Measurements from ENCODE around the gene SRSF11.
A peak's percentile ranks its signal among the peaks of the same experiment; 100 is the strongest.
"Not testable (repeated sequence)": the region's sequence is repeated elsewhere in the genome, so short reads cannot be mapped to it uniquely, and the experiment has no call there.

Gene SRSF11

GRCh38 chr1:70221238-70222121 lies at the start of gene SRSF11:
Gene SRSF11, plus strand, starts transcription at chr1:70221380. Its CDS starts 257 bp downstream, at chr1:70221637.
- Mint-ChIP-seq H3K9me3 (no peaks in the 10 kb centered on the region), H3K36me3 (ENCODE audit: low read depth) (peaks cover 15% of the 10 kb centered on the region), H3K4me3 (peak within 1 kb of the TSS; percentile 96), H3K27ac (peak within 1 kb of the TSS; percentile 100), H3K4me1 (peaks cover 43% of the 10 kb centered on the region), H3K27me3 (ENCODE audit: low read depth, poor library complexity) (no peaks in the 10 kb centered on the region)
- TF ChIP-seq CTCF (IDR thresholded peaks at IDR 0.05), result no peak
- peak; percentile 99 for DNase-seq

GRCh38 chr1:70171512-70171911 lies 49.7 kb upstream of the SRSF11 start:
- H3K4me3 Mint-ChIP-seq, result no peak overlapping the region
- H3K4me1 Mint-ChIP-seq, result no peaks in the 10 kb centered on the region
- H3K27ac Mint-ChIP-seq, result no peak overlapping the region
- TF ChIP-seq CTCF (IDR thresholded peaks at IDR 0.05), result no peak
- no peaks in the 10 kb centered on the region for H3K9me3 Mint-ChIP-seq
- no peaks in the 10 kb centered on the region for H3K27me3 Mint-ChIP-seq (ENCODE audit: low read depth, poor library complexity)
- DNase-seq, result no peak
- H3K36me3 Mint-ChIP-seq (ENCODE audit: low read depth), result peaks cover 30% of the 10 kb centered on the region

- not testable (repeated sequence) for H3K27ac Mint-ChIP-seq; H3K9me3 Mint-ChIP-seq; H3K36me3 Mint-ChIP-seq (ENCODE audit: low read depth); H3K4me1 Mint-ChIP-seq; H3K27me3 Mint-ChIP-seq (ENCODE audit: low read depth, poor library complexity); H3K4me3 Mint-ChIP-seq; DNase-seq
Observed at GRCh38 chr1:70185181-70185580, 36.0 kb upstream of the SRSF11 start.

GRCh38 chr1:70188522-70188921 lies 32.7 kb upstream of the SRSF11 start:
- Mint-ChIP-seq H3K9me3 (no peaks in the 10 kb centered on the region), H3K4me3 (no peak overlapping the region), H3K27me3 (ENCODE audit: low read depth, poor library complexity) (no peaks in the 10 kb centered on the region), H3K27ac (no peak overlapping the region), H3K4me1 (no peaks in the 10 kb centered on the region), H3K36me3 (ENCODE audit: low read depth) (no peaks in the 10 kb centered on the region)
- no peak for TF ChIP-seq CTCF (IDR thresholded peaks at IDR 0.05)
- no peak for DNase-seq

GRCh38 chr1:70190180-70190579 lies 31.0 kb upstream of the SRSF11 start:
- Mint-ChIP-seq H3K27me3 (ENCODE audit: low read depth, poor library complexity) (no peaks in the 10 kb centered on the region), H3K4me3 (no peak overlapping the region), H3K4me1 (no peaks in the 10 kb centered on the region), H3K9me3 (no peaks in the 10 kb centered on the region), H3K36me3 (ENCODE audit: low read depth) (no peaks in the 10 kb centered on the region), H3K27ac (no peak overlapping the region)
- DNase-seq, result no peak
- TF ChIP-seq CTCF (IDR thresholded peaks at IDR 0.05), result no peak

GRCh38 chr1:70192446-70192845 lies 28.7 kb upstream of the SRSF11 start:
- H3K27ac Mint-ChIP-seq; DNase-seq; H3K36me3 Mint-ChIP-seq (ENCODE audit: low read depth); H3K4me1 Mint-ChIP-seq; H3K27me3 Mint-ChIP-seq (ENCODE audit: low read depth, poor library complexity); H3K4me3 Mint-ChIP-seq; H3K9me3 Mint-ChIP-seq: not testable (repeated sequence)

- no peak overlapping the region for H3K27ac Mint-ChIP-seq
Observed at GRCh38 chr1:70194601-70195000, 26.6 kb upstream of the SRSF11 start.

More at GRCh38 chr1:70194601-70195000, 26.6 kb upstream of the SRSF11 start:
- Mint-ChIP-seq H3K36me3 (ENCODE audit: low read depth) (peaks cover 8% of the 10 kb centered on the region), H3K27me3 (ENCODE audit: low read depth, poor library complexity) (no peaks in the 10 kb centered on the region), H3K4me1 (no peaks in the 10 kb centered on the region), H3K4me3 (no peak overlapping the region), H3K9me3 (no peaks in the 10 kb centered on the region)
- no peak for DNase-seq
- TF ChIP-seq CTCF (IDR thresholded peaks at IDR 0.05), result no peak

Data from nephron progenitor cell (in vitro differentiated cells).